K562 (cell line): Measurements from ENCODE around the gene DTNBP1. TPM values are rescaled to one million over a fixed set of nuclear protein-coding genes. Genes with fewer than 3 reads are reported as not detected.

Source experiments
- CHD2 ChIP-seq: IDR thresholded peaks from 2 replicates; pipeline ENCODE4 v1.6.1; 2011; ENCODE audit warnings: low read depth, low read length
- CREM ChIP-seq: IDR thresholded peaks from 2 replicates; pipeline ENCODE4 v1.6.1; 2014; ENCODE audit warnings: antibody characterized with exemption, low read depth
- ETS2 ChIP-seq: IDR thresholded peaks from 2 replicates; pipeline ENCODE4 v1.6.1; 2016; ENCODE audit warnings: borderline replicate concordance, missing genetic modification characterization, mild to moderate bottlenecking, moderate library complexity, missing compliant biosample characterization; ENCODE audit not compliant: poor library complexity, severe bottlenecking
- MED1 ChIP-seq: sonication (generic); formaldehyde crosslinking; IDR thresholded peaks from 2 replicates; pipeline ENCODE4 v1.8.1; 2023; ENCODE audit warnings: missing genetic modification reagents, borderline replicate concordance
- MLLT1 ChIP-seq, 2 experiments: fragments of 450-650 bp; IDR thresholded peaks; 2 replicates each; pipeline ENCODE4 v1.6.1; 2016
- RB1 ChIP-seq: fragments of 450-650 bp; IDR thresholded peaks from 2 replicates; pipeline ENCODE4 v1.6.1; 2017; ENCODE audit warnings: low read depth, mild to moderate bottlenecking
- RBM14 ChIP-seq: fragments of 200-400 bp; formaldehyde crosslinking; IDR thresholded peaks from 2 replicates; pipeline ENCODE4 v1.6.1; 2018; ENCODE audit warnings: low read depth, mild to moderate bottlenecking, low read length, moderate library complexity, borderline replicate concordance; ENCODE audit not compliant: insufficient read depth
- RFX7 ChIP-seq: fragments of 250-450 bp; sonication (Bioruptor Pico); IDR thresholded peaks from 2 replicates; pipeline ENCODE4 v1.5.1; 2021; ENCODE audit warnings: mild to moderate bottlenecking
- TCF15 ChIP-seq: fragments of 250-450 bp; sonication (Bioruptor Pico); IDR thresholded peaks from 2 replicates; pipeline ENCODE4 v1.8.0; 2022; ENCODE audit warnings: moderate library complexity, mild to moderate bottlenecking, inconsistent platforms
- TCF3 ChIP-seq: sonication (generic); formaldehyde crosslinking; IDR thresholded peaks from 2 replicates; pipeline ENCODE4 v1.4.0; 2020; ENCODE audit warnings: mild to moderate bottlenecking, missing genetic modification reagents
- THRAP3 ChIP-seq: fragments of 450-650 bp; IDR thresholded peaks from 2 replicates; pipeline ENCODE4 v1.6.1; 2016; ENCODE audit warnings: mild to moderate bottlenecking, inconsistent platforms, borderline replicate concordance
- TRIM28 ChIP-seq: fragments of 450-650 bp; IDR thresholded peaks from 2 replicates; pipeline ENCODE4 v1.6.1; 2017
- ZNF431 ChIP-seq: sonication (generic); formaldehyde crosslinking; IDR thresholded peaks from 2 replicates; pipeline ENCODE4 v1.8.0; 2022; ENCODE audit warnings: mild to moderate bottlenecking, missing genetic modification reagents
- ZNF696 ChIP-seq: fragments of 250-450 bp; sonication (Bioruptor Pico); conservative IDR thresholded peaks from 2 replicates; pipeline ENCODE4 v1.4.0; 2020; ENCODE audit warnings: mild to moderate bottlenecking, moderate library complexity
- ZNF79 ChIP-seq: fragments of 250-450 bp; sonication (Bioruptor Pico); IDR thresholded peaks from 2 replicates; pipeline ENCODE4 v1.4.0; 2020; ENCODE audit warnings: low read depth, mild to moderate bottlenecking, moderate library complexity
- polyA plus RNA-seq, 8 experiments: library from polyadenylated mRNA; depleted of rRNA in 4 of 8; stranded (reverse) in 5 of 8; unstranded in 3 of 8; fragments of >200 nt; fragmentation: Nextera tagmentation in 2 of 8; fragmentation: Illumina TruSeq in 1 of 8; extraction: Ambion mirVana in 2 of 8; extraction: Trizol in 1 of 8; gene quantifications; 2 replicates each; pipeline versions ENCODE4 v1.2.1 to v1.2.3, GENCODE V29; 2011 to 2014; ENCODE audit warnings: inconsistent platforms in 1 of 8, missing spikeins in 1 of 8
- total RNA-seq, 7 experiments: library from RNA; depleted of rRNA in 6 of 7; stranded (reverse); fragments of >200 nt in 6 of 7; fragmentation: Illumina TruSeq in 2 of 7; extraction: Trizol in 2 of 7; gene quantifications; 2 replicates each; pipeline versions ENCODE4 v1.2.1 to v1.2.3, GENCODE V29; 2011 to 2021; ENCODE audit warnings: low replicate concordance in 1 of 7
- TF ChIP-seq, protein P1 (sequence below): fragments of 250-450 bp; sonication (Bioruptor Pico); IDR thresholded peaks from 2 replicates; pipeline ENCODE4 v1.8.0; 2021; ENCODE audit warnings: moderate library complexity, mild to moderate bottlenecking, inconsistent platforms
- TF ChIP-seq, protein P2 (sequence below): sonication (generic); formaldehyde crosslinking; IDR thresholded peaks from 2 replicates; pipeline ENCODE4 v1.8.1; 2023; ENCODE audit warnings: mild to moderate bottlenecking, missing genetic modification reagents
- TF ChIP-seq, protein P3 (sequence below): fragments of 250-450 bp; sonication (Bioruptor Pico); IDR thresholded peaks from 2 replicates; pipeline ENCODE4 v1.8.0; 2021; ENCODE audit warnings: moderate library complexity, mild to moderate bottlenecking, inconsistent platforms

DTNBP1 gene
- total and polyA plus RNA-seq, 9 of the 15 experiments (the other 6 are each of a cell fraction or from before 2014, with no cell fraction given): 16.7 to 54.5 (median 21.4) TPM

- TF ChIP-seq RB1: 0 out of 2 replicates have a peak, but pooled peaks have one; percentile 15
- TF ChIP-seq CREM: peak; percentile 84
- no peak for TF ChIP-seq ZNF696 (CRISPR knock-in tag)
- TF ChIP-seq MLLT1 (IDR thresholded peaks at IDR 0.05): no peak
- TF ChIP-seq, protein P1, sequence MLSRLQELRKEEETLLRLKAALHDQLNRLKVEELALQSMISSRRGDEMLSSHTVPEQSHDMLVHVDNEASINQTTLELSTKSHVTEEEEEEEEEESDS: no peak
- no peak for TF ChIP-seq CHD2
- TF ChIP-seq MED1 (CRISPR knock-in tag): no peak
- peak; percentile 61 for TF ChIP-seq TCF3 (CRISPR knock-in tag)
- TF ChIP-seq RFX7 (CRISPR knock-in tag): no peak
- TF ChIP-seq ZNF431 (CRISPR knock-in tag): no peak
- TF ChIP-seq RBM14: no peak
- no peak for TF ChIP-seq THRAP3
- TF ChIP-seq, protein P2, sequence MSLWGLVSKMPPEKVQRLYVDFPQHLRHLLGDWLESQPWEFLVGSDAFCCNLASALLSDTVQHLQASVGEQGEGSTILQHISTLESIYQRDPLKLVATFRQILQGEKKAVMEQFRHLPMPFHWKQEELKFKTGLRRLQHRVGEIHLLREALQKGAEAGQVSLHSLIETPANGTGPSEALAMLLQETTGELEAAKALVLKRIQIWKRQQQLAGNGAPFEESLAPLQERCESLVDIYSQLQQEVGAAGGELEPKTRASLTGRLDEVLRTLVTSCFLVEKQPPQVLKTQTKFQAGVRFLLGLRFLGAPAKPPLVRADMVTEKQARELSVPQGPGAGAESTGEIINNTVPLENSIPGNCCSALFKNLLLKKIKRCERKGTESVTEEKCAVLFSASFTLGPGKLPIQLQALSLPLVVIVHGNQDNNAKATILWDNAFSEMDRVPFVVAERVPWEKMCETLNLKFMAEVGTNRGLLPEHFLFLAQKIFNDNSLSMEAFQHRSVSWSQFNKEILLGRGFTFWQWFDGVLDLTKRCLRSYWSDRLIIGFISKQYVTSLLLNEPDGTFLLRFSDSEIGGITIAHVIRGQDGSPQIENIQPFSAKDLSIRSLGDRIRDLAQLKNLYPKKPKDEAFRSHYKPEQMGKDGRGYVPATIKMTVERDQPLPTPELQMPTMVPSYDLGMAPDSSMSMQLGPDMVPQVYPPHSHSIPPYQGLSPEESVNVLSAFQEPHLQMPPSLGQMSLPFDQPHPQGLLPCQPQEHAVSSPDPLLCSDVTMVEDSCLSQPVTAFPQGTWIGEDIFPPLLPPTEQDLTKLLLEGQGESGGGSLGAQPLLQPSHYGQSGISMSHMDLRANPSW (CRISPR knock-in tag): no peak
- 0 out of 2 replicates have a peak, but pooled peaks have one; percentile 33 for TF ChIP-seq TRIM28
- TF ChIP-seq ETS2: no peak
- TF ChIP-seq, protein P3, sequence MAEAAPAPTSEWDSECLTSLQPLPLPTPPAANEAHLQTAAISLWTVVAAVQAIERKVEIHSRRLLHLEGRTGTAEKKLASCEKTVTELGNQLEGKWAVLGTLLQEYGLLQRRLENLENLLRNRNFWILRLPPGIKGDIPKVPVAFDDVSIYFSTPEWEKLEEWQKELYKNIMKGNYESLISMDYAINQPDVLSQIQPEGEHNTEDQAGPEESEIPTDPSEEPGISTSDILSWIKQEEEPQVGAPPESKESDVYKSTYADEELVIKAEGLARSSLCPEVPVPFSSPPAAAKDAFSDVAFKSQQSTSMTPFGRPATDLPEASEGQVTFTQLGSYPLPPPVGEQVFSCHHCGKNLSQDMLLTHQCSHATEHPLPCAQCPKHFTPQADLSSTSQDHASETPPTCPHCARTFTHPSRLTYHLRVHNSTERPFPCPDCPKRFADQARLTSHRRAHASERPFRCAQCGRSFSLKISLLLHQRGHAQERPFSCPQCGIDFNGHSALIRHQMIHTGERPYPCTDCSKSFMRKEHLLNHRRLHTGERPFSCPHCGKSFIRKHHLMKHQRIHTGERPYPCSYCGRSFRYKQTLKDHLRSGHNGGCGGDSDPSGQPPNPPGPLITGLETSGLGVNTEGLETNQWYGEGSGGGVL (CRISPR knock-in tag): no peak
- no peak for TF ChIP-seq TCF15 (CRISPR knock-in tag)
- TF ChIP-seq ZNF79 (CRISPR knock-in tag): no peak
Measured at GRCh38 chr6:15509335-15509933, 153.4 kb downstream of the DTNBP1 start (continued).
